ENCODE results near the gene CGGBP1. TPM values are rescaled to one million over a fixed set of nuclear protein-coding genes. Genes with fewer than 3 reads are reported as not detected.
A peak's percentile ranks its signal among the peaks of the same experiment; 100 is the strongest.

Gene CGGBP1
- polyA plus RNA-seq, 2 of the 4 experiments (the other 2 are of a cell fraction) = 43.8 to 136 TPM

DNA sequence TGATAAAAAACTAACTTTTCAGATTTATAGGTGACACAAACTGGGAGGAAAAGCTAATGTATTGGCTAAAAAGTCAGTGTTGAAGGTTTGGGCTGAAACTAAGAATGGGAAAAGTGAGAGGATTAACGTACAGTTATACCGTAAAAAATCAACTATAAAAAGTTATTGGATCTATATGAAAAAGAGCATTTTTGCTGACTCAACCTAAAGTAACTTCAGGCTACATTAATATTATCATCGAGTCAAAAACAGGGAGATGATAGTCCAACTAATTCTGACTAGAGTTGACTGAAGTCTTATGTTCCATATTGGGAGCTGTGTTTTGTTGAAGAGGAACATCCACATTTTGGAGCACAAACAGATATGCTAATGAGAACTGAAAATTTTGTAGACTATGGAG lies 20.1 kb upstream of the CGGBP1 start:
- H3K27ac ChIP-seq = no peak overlapping the region
- no peak overlapping the region for H3K4me3 ChIP-seq
- no peaks in the 10 kb centered on the region for H3K4me1 ChIP-seq
- FAIRE-seq (no peak), DNase-seq (ENCODE audit: low read depth in 1 of 2, low spot score in 1 of 2) (no peak), ATAC-seq (no peak)
- ChIA-PET CTCF (interaction anchor here (1.1 kb wide), 1 partner anchor 35 kb away, joined by 4 read pairs; no protein-coding TSS in a partner anchor), POLR2A (no interaction called here)
- 96% methylated on average over 3 of the region's 3 CpGs for WGBS (ENCODE audit: missing lambda C conversion rate)
- TF ChIP-seq EP300 (IDR thresholded peaks at IDR 0.05) (no peak), MAFK (IDR thresholded peaks at IDR 0.05; ENCODE audit: partially characterized antibody) (peak; percentile 90)
- no peaks in the 10 kb centered on the region for H3K9me3 ChIP-seq
- H3K4me2 ChIP-seq = no peak overlapping the region

DNA sequence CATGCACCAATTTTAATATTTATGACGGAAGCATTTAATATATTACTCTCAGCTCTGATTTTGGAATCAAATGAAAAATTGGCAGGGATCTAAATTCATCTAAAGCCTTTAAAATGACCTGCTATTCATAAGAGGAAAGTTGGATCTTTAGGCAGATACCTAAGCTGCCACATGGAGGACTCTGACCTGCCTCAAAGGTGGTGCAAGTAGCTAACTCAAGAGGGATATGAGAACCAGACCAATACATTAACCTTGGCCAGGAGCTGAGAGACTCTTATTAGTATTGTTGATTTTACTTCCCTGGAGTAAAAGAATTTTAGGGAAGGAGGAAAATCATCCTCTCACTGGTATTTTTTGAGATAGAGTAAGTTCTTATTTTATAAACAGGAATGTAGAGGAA lies 17.9 kb upstream of the CGGBP1 start:
- ATAC-seq (no peak), FAIRE-seq (no peak), DNase-seq (ENCODE audit: low read depth in 1 of 2, low spot score in 1 of 2) (no peak)
- Histone ChIP-seq H3K4me2 (no peak overlapping the region), H3K4me3 (no peak overlapping the region), H3K27ac (no peak overlapping the region), H3K4me1 (no peaks in the 10 kb centered on the region), H3K9me3 (peaks cover 8% of the 10 kb centered on the region; the same call in 2 of the 3 replicates)
- POLR2A ChIA-PET = no interaction called here
- CTCF ChIA-PET = interaction anchor here (1.4 kb wide), 1 partner anchor 37 kb away, joined by 4 read pairs; no protein-coding TSS in a partner anchor
- 92% methylated on average over 1 of the region's 1 CpG for WGBS (ENCODE audit: missing lambda C conversion rate)
- TF ChIP-seq CBX8 (IDR thresholded peaks at IDR 0.05) = no peak

DNA sequence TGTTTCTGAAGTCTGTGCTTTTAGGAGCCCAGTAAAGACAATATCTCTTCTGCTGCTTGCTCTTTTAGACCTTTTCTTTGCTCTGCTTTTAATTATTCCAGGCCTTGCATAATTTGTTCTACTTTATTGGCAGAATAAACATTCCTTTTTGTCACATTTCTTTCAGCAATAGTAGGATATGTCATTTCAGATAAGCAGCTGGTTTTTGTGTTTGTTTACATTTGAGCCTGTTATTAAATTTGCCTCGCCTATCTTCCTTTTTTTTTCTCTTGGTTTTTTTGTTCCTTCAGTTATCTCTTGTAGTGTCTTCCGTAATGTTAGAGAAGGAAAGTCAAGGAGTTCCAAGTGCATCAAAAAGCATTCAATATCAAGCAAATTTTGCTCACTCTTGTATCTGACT lies 16.7 kb upstream of the CGGBP1 start:
- Histone ChIP-seq H3K27ac (no peak overlapping the region), H3K9me3 (peaks cover 11% of the 10 kb centered on the region; the same call in 2 of the 3 replicates), H3K4me3 (no peak overlapping the region), H3K4me1 (no peaks in the 10 kb centered on the region), H3K4me2 (no peak overlapping the region)
- DNase-seq (ENCODE audit: low read depth in 1 of 2, low spot score in 1 of 2) (no peak), FAIRE-seq (no peak), ATAC-seq (no peak)
- ChIA-PET POLR2A (no interaction called here), CTCF (interaction anchor here (1.4 kb wide), 1 partner anchor 38 kb away, joined by 4 read pairs; no protein-coding TSS in a partner anchor)
- TF ChIP-seq, protein P1, sequence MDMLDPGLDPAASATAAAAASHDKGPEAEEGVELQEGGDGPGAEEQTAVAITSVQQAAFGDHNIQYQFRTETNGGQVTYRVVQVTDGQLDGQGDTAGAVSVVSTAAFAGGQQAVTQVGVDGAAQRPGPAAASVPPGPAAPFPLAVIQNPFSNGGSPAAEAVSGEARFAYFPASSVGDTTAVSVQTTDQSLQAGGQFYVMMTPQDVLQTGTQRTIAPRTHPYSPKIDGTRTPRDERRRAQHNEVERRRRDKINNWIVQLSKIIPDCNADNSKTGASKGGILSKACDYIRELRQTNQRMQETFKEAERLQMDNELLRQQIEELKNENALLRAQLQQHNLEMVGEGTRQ (IDR thresholded peaks at IDR 0.05) = no peak
- TF ChIP-seq NFE2L2 (conservative IDR thresholded peaks at IDR 0.05; ENCODE audit: low read length) (no peak), RFX5 (IDR thresholded peaks at IDR 0.05) (no peak), MYC (IDR thresholded peaks at IDR 0.05; ENCODE audit: borderline replicate concordance, low read length) (no peak), SMC3 (IDR thresholded peaks at IDR 0.05) (no peak), GATA3 (IDR thresholded peaks at IDR 0.05; ENCODE audit: borderline replicate concordance) (no peak), TFCP2L1 (CRISPR knock-in tag; IDR thresholded peaks at IDR 0.05) (no peak), TP53 (CRISPR knock-in tag; IDR thresholded peaks at IDR 0.05) (no peak), NR3C1 (IDR thresholded peaks at IDR 0.05) (no peak), HEYL (CRISPR knock-in tag; IDR thresholded peaks at IDR 0.05) (no peak), HOXB13 (CRISPR knock-in tag; IDR thresholded peaks at IDR 0.05; ENCODE audit: low read depth) (no peak), EP300 (IDR thresholded peaks at IDR 0.05) (no peak), CHD2 (IDR thresholded peaks at IDR 0.05; ENCODE audit: low read length, partially characterized antibody) (no peak), EHMT2 (IDR thresholded peaks at IDR 0.05; ENCODE audit: low read depth) (no peak), KDM1A (IDR thresholded peaks at IDR 0.05; ENCODE audit: low read depth) (no peak), CBX8 (IDR thresholded peaks at IDR 0.05) (no peak)
- TF ChIP-seq, protein P2, sequence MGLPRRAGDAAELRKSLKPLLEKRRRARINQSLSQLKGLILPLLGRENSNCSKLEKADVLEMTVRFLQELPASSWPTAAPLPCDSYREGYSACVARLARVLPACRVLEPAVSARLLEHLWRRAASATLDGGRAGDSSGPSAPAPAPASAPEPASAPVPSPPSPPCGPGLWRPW (IDR thresholded peaks at IDR 0.05) = no peak
- TF ChIP-seq, protein P3, sequence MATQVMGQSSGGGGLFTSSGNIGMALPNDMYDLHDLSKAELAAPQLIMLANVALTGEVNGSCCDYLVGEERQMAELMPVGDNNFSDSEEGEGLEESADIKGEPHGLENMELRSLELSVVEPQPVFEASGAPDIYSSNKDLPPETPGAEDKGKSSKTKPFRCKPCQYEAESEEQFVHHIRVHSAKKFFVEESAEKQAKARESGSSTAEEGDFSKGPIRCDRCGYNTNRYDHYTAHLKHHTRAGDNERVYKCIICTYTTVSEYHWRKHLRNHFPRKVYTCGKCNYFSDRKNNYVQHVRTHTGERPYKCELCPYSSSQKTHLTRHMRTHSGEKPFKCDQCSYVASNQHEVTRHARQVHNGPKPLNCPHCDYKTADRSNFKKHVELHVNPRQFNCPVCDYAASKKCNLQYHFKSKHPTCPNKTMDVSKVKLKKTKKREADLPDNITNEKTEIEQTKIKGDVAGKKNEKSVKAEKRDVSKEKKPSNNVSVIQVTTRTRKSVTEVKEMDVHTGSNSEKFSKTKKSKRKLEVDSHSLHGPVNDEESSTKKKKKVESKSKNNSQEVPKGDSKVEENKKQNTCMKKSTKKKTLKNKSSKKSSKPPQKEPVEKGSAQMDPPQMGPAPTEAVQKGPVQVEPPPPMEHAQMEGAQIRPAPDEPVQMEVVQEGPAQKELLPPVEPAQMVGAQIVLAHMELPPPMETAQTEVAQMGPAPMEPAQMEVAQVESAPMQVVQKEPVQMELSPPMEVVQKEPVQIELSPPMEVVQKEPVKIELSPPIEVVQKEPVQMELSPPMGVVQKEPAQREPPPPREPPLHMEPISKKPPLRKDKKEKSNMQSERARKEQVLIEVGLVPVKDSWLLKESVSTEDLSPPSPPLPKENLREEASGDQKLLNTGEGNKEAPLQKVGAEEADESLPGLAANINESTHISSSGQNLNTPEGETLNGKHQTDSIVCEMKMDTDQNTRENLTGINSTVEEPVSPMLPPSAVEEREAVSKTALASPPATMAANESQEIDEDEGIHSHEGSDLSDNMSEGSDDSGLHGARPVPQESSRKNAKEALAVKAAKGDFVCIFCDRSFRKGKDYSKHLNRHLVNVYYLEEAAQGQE (IDR thresholded peaks at IDR 0.05) = no peak
- TF ChIP-seq, protein P4, sequence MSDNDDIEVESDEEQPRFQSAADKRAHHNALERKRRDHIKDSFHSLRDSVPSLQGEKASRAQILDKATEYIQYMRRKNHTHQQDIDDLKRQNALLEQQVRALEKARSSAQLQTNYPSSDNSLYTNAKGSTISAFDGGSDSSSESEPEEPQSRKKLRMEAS (IDR thresholded peaks at IDR 0.05) = no peak
- TF ChIP-seq, protein P5, sequence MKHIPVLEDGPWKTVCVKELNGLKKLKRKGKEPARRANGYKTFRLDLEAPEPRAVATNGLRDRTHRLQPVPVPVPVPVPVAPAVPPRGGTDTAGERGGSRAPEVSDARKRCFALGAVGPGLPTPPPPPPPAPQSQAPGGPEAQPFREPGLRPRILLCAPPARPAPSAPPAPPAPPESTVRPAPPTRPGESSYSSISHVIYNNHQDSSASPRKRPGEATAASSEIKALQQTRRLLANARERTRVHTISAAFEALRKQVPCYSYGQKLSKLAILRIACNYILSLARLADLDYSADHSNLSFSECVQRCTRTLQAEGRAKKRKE (CRISPR knock-in tag; IDR thresholded peaks at IDR 0.05; ENCODE audit: low read depth) = no peak
- WGBS (ENCODE audit: missing lambda C conversion rate) = 83% methylated on average over 2 of the region's 2 CpGs

All from A549 (cell line).